Germinal center (tissue), 1 donor: Measurements from ENCODE around the gene SLC16A8.

Experiments
- DNase-seq: peaks from one replicate; pipeline ENCODE4 v3.0.0; 2012; ENCODE audit warnings: mixed read lengths, low spot score

The SLC16A8 gene

DNA sequence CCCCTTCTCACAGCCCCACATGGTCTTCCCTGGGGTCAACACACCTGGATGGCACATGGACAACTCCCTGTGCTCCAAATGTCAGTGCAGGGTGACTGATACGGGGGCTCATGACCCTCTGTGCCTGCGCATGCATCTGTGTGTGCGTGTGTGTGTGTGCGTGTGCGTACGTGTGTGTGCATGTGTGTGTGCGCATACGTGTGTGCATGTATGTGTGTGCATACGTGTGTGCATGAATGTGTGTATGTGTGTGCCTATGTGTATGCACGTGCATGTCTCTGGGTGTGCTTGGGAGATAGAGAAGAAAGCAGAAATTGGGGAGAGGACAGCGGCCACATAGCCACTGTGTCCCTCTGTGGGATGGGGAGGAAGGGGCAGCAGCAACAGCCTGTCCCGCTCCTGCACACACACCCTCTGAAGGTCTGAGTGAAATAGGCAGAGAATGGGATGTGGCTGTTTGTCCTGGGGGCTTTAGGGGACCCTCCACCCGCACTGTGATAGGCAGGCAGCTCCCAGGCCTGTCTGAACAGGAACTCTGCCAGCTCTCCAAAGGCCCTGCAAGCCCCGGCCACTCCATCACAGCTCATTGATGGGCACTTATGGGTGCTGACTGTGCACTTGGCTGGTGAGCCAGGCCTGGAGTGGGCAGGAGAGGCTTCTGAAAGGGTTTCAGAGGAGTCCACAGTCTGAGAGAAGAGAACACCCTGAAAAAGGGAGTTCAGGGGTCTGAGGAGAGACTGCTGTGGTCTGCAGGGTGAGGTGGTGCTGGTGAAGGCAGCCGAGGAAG is 55.4 kb downstream of the SLC16A8 start:
- no peak for DNase-seq
